Activated CD4-positive, alpha-beta T cell treated with anti-CD3 and anti-CD28 coated beads, Interleukin-2, amount 50 U/mL, for 24 hours (primary cell): ENCODE data around the gene PTPRN2.

Experiments
- DNase-seq, 2 donors: peaks; one replicate each; pipeline ENCODE4 v3.0.0-alpha.2; 2020; ENCODE audit warnings: low read depth in 1 of 2, low spot score in 1 of 2

PTPRN2 gene

DNA sequence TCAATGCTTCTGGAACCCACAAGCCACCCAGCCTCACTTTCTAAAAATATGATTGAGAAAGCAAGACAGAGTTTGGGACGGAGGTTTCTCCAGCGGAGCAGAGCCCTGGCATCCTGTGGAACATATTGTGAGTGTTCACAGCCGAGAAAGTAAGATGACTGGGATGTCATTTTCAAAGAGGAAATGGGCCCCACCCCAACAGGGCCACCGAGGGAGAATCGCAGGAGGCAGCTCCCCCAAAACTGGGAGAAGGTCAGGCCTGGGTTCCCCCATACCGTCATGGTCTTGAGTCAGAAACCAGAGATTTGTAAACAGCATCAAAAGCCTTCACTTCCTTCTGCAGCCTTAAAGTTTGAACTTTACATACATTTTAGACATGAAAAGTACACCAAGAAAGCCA lies 560.0 kb downstream of the PTPRN2 start:
- no peak for DNase-seq

DNA sequence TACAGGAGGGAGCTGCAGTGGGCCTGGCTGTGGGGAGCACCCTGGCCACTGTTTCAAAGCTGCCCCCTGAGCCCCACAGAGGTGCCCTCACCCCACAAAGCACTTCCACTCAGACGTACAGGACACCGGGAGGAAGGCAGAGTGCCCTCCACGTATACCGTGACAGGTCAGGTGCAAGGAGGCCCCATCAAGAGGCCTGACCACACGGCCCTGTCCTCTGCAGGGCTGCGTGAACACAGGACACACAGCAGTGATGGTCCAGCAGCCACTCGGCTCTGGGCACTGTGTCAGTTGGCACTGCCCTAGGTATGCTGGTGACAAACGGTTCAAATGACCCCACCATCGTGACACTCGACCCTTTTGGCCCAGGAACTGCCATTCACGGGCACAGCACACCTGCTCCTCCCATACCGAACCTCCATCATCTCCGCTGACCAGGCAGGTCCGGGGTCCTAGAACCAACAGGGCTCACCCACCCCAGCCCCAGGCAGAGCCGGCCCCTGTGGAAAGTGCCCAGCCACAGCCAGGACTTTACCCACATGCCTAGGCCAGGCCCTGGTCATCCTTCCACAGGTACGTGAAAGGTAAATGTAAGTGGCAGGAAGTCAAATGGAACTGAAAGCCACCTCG lies 560.9 kb downstream of the PTPRN2 start:
- no peak for DNase-seq

DNA sequence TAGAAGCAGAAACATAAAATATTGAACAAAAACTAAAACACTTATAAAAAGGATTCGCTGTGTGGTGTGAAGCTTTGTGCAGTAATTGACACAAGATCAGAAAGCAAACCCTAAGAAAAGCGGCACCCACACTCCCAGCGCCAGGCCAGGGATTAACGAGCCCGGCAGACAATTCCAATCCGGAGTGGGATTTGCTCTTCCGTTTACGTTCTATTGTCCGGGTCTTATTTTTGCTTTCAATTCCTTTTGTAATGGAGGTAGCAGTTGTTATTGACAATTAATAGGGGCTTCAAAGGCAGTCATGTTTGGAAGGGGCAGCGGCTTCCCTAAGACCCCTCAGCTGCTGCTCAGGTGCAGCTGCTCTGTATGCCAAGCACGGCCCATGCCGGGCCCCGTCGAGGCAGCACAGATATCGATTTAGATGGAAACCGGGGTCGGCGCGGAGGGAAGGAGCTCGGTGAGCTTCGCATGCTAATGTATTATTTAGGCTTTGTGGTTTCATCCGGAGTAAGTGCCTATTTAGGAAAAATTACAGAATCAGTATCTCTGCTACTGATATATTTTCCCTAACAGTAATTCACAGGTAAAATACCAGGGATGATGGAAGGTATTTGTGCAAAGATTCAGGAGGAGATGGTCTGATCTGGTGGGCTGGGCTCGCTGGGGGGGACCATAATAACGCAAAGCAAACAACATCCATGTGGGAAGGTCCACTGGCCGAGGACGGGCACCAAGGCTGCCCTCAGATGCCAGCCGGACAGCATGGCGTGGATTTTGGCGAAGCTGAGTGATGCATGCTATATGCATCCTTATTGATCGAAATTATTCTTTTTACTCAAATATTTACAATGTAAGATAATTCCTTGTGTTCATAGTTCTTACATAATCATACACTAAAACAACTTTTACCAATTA lies 561.7 kb downstream of the PTPRN2 start:
- no peak for DNase-seq

DNA sequence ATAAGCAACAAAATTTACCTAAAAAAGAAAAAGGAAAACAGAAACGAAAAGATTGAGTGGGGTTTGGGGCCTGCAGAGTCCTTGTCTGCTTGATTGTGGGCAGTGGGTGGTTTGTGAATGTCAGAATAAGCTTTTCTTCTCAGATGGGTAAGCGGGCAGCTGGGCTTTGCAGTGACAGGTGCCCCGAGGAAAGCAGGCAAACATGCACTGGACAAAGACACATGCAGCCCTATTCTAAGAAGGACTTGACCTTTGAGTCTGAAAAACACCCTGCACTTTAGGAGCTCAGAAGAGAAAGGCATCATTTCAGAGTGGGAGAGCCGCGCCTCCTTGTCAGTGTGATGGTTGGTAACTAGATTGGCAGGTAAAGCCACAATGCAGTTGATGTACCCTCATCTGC lies 562.7 kb downstream of the PTPRN2 start:
- no peak for DNase-seq

- DNase-seq, result no peak
Measured at GRCh38 chr7:158024351-158024715, 563.3 kb downstream of the PTPRN2 start.

DNA sequence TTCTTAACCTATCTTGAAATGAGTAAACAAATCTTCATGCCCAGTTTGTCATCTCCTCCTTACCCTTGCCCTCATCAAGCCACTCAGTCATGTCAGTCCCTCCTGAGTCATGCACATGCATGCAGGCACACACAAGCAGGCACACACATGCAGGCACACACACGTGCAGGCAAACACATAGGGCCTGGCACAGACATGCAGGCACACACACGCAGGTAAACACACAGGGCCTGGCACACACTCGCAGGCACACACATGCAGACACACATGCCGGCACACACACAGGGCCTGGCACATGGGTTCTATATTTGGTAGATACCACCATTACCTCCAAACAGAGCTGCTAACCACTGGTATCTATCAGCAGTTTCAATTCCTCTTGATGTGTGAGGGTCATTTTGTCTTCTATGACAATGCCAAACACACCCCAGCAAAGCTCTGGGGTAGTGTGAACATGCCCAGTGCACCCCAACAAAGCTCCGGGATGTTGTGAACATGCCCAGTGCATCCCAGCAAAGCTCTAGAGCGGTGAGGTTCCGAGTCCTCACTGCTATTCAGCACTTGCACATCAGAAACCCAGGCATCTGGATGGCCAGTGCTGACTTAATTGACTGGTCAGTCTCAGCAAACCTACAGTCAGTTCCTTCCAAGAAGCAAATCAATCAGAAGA lies 563.8 kb downstream of the PTPRN2 start:
- no peak for DNase-seq

GRCh38 chr7:158023157-158023556 lies 564.5 kb downstream of the PTPRN2 start:
- no peak for DNase-seq

- no peak for DNase-seq
Measured at GRCh38 chr7:158022601-158023000, 565.0 kb downstream of the PTPRN2 start.

GRCh38 chr7:158021836-158022235 lies 565.8 kb downstream of the PTPRN2 start:
- no peak for DNase-seq

DNA sequence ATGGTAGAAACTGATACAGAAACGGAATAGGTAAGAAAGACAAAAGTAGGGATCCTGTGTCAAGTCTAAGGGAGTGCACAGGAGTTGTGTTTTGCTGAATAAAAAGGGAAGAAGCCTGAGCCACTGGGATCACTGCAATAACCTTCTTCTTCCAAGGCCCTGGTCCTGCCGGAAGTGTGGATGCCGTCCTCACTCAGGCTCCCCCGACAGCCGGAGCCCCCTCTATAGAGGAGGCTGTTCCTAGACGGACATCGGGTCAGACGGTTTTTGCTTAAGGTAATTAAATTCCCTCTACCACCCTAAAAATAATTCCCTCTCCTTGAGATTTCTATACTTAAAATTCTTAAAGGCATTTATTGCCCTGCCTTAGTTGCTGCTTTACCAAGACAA lies 566.9 kb downstream of the PTPRN2 start:
- no peak for DNase-seq

- no peak for DNase-seq
Measured at GRCh38 chr7:158019726-158020705, 567.6 kb downstream of the PTPRN2 start.

DNA sequence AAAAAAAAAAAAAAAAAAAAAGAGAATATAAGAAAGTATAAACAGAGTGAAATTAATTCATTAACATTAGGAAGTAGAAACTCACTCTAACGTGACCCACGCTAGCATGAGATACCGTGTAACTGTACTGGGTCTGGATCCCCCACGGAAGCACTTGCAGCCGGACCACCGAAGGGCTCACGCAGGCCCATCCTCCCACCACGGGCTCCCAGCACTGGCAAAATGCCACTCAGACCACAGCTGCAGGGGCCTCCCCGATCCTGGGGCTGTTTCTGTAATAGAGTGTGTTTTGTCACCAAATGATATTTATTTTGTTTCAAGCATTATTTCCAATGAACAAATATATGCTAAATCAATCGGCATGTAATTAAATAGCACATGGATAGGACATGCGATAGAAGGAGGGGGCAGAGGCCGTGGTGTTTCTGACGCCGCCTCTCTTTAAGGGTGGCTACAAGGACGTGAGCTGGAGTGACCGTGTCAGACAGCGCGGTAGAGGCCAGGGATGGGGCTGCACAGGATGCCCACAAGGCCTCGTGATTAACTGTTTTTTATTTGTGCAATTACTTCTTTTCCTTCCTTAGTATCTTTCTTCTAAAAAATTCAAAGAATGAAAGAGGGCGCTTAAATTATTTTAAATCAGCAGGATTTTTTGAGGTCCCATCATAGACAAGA lies 568.5 kb downstream of the PTPRN2 start:
- DNase-seq, result no peak

DNA sequence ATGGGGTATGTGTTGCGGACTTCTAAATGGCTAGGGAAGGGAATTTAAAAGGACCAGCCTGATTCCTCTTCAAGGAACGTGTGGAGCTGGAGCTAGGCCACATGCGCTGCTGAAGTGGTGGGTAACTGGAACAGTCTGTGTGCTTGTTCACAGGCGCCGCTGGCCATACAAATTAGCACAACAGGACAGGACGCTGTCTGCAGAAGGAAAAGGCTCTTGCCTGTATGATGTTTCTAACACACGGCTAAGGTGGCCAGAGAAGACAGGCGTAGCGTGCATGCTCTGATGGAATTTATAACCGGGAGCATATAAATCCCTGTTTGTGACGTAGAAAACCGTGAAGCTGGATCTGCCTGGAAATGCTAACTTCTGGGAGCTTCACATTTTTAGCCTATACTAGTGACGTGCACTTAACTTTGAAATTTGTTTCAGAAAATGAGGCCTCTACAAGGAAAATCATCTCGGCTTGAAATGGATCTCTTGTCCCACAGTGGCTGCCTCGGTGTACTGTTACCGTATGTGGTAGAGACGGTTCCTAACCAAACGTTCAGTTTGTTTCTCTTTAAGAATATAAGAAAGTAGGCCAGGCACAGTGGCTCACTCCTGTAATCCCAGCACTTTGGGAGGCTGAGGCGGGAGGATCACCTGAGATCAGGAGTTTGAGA lies 569.4 kb downstream of the PTPRN2 start:
- no peak for DNase-seq

DNA sequence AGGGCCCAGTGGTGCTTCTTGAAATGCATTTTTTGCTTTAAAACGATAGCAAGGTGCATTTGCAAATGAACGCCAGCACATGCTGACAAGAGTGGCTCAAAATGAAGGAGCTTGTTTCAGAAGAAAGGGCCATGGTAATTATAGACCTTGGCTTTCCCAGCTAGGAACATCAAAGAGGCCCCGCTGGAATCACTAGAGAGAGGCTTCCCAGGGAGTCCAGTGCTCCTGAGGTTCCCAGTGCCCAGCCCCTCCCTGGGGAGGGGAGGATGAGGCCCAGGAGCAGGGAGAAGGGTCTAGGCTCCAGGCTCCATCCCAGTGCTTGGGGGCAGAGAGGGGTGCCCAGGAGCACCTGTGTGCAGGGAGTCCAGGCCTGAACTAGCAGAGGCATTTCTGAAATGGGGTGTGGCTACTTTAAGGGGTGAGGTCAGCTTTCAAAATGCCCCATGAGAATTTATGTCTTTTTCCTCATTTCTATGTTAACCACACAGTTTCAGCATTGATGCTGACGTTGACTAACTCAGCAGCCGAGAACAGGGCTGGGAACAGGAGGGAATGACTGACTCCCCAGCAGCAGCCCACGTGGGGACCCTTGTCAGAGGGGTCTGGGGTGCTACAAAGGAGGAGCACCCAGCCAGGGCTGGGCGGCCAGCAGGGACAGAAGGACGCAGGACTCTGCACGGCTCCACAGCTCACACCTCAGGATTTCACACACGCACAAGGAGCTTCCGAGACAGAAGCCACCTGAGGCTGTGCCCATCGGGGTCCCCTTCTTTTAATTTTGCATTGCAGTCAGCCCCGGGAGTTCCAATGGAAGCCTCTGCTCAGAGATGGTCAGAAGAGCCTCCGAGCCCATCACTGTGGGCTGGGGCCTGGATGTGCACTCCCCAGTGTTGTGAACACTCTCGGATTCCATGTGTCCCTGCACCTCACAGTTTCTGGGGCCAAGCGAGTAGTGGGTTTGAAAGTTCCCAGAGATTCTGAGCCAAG lies 570.2 kb downstream of the PTPRN2 start:
- no peak for DNase-seq

- no peak for DNase-seq
Measured at GRCh38 chr7:158016180-158017097, 571.2 kb downstream of the PTPRN2 start.

DNA sequence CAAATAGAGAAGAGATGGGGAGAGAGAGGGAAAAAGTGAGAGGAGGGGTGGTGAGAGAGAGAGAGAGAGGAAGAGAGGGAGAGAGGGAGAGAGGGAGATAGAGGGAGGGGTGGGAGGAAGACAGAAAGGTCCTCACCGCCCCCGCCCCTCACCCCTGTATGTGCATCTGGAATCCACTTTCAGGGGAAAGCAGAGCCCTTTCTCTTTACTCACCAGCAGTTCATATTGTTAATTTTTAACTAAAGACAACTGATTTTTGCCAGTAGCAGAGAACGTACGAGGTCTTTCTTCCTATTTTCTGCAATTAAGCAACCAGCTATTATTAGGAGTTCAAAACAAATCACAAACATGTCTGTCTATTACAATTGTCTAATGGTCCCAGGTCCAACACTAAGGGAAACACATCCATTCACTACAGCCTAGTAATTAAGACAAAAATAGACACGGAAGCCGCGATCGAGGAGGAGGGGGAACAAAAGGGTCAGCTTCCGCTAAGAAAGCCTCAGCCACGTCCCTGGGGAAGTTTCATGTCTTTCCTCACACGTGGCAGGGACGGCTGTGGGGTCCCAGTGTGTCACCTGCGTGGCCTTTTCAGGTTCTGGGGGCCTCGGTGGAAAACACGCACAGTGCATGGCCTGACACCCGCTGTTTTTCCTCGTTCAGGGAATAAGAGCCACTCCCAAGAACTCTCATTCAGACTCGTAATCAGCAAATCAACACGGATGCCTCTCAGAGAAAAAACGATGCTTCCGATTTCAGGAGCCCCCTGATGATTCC lies 572.0 kb downstream of the PTPRN2 start:
- no peak for DNase-seq

DNA sequence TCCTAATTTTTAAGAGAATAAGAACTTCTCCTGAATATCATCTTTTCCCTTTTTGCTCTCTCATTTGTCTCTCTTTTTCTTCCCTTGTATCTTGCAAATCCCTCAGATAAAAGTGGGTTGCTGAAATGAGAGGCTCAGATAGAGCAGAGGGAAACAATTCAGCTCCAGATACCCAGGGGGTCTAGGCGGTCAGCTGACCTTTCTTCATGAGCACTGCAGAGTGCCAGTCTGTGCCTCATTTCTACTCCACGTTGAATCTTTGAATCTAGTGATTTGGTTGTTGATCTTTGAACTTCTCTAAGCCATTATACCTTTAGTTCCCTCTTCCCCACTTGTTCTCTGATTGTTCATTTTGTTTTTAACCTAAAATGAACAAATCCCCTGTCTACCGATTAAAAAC lies 572.6 kb downstream of the PTPRN2 start:
- no peak for DNase-seq
